GM23248 (cell line): ENCODE measurements around the gene RESP18. TPM values are rescaled to one million over a fixed set of nuclear protein-coding genes. Genes with fewer than 3 reads are reported as not detected.
A peak's percentile ranks its signal among the peaks of the same experiment; 100 is the strongest.

ENCODE experiments used
- DNase-seq: peaks from one replicate; pipeline ENCODE4 v3.0.0-alpha.2; 2015
- H2AFZ ChIP-seq: fragments of 200-600 bp; sonication (generic); 2 replicates; pipeline ENCODE4 v1.6.1; 2016; ENCODE audit warnings: antibody characterized with exemption
- H3F3A ChIP-seq: fragments of 200-600 bp; sonication (generic); 2 replicates; pipeline ENCODE4 v1.6.1; 2016; ENCODE audit warnings: mild to moderate bottlenecking, antibody characterized with exemption, mixed run types; ENCODE audit not compliant: insufficient read depth
- H3K27ac ChIP-seq: fragments of 200-600 bp; sonication (generic); 2 replicates; pipeline ENCODE4 v1.5.1; 2016; ENCODE audit warnings: mild to moderate bottlenecking
- H3K27me3 ChIP-seq: fragments of 200-600 bp; sonication (generic); replicated peaks from 2 replicates; pipeline ENCODE4 v1.6.1; 2016; ENCODE audit warnings: mild to moderate bottlenecking; ENCODE audit not compliant: insufficient read depth
- H3K36me3 ChIP-seq: fragments of 200-600 bp; sonication (generic); 2 replicates; pipeline ENCODE4 v1.6.1; 2016; ENCODE audit warnings: low read depth, mild to moderate bottlenecking
- H3K4me1 ChIP-seq: fragments of 200-600 bp; sonication (generic); 2 replicates; pipeline ENCODE4 v1.6.1; 2016; ENCODE audit warnings: mild to moderate bottlenecking; ENCODE audit not compliant: insufficient read depth
- H3K4me2 ChIP-seq: fragments of 200-600 bp; sonication (generic); one replicate; pipeline ENCODE4 v1.6.1; 2016; ENCODE audit warnings: mild to moderate bottlenecking; ENCODE audit not compliant: unreplicated experiment
- H3K4me3 ChIP-seq: fragments of 200-600 bp; sonication (generic); 2 replicates; pipeline ENCODE4 v1.5.1; 2016; ENCODE audit warnings: mild to moderate bottlenecking
- H3K79me2 ChIP-seq: fragments of 200-600 bp; sonication (generic); 2 replicates; pipeline ENCODE4 v1.6.1; 2016; ENCODE audit warnings: mild to moderate bottlenecking; ENCODE audit not compliant: insufficient read depth
- H3K9ac ChIP-seq: fragments of 200-600 bp; sonication (generic); 2 replicates; pipeline ENCODE4 v1.6.1; 2016; ENCODE audit warnings: mild to moderate bottlenecking
- H3K9me2 ChIP-seq: fragments of 200-600 bp; sonication (generic); 2 replicates; pipeline ENCODE4 v1.6.1; 2016; ENCODE audit warnings: mixed run types, mild to moderate bottlenecking, moderate library complexity; ENCODE audit not compliant: insufficient read depth
- H3K9me3 ChIP-seq: fragments of 200-600 bp; sonication (generic); one replicate; pipeline ENCODE4 v1.6.1; 2017; ENCODE audit warnings: low read depth
- H4K20me1 ChIP-seq: fragments of 200-600 bp; sonication (generic); 2 replicates; pipeline ENCODE4 v1.6.0; 2016; ENCODE audit not compliant: insufficient read depth
- EZH2 ChIP-seq: fragments of 200-600 bp; sonication (generic); IDR thresholded peaks from 2 replicates; pipeline ENCODE4 v1.6.1; 2018; ENCODE audit warnings: antibody characterized with exemption, mild to moderate bottlenecking; ENCODE audit not compliant: insufficient read depth, poor library complexity, severe bottlenecking
- EZH2phosphoT487 ChIP-seq: fragments of 200-600 bp; sonication (generic); IDR thresholded peaks from 2 replicates; pipeline ENCODE4 v1.6.1; 2018; ENCODE audit warnings: antibody characterized with exemption, moderate library complexity, mild to moderate bottlenecking, low read depth; ENCODE audit not compliant: insufficient read depth
- WGBS, 2 experiments: methylation state at CpG; one replicate each; pipeline ENCODE4 v1.1.6; 2015 to 2017; ENCODE audit warnings: low lambda C conversion rate in 2 of 2, low coverage in 1 of 2; ENCODE audit errors: missing lambda C conversion rate in 2 of 2; 5-methylcytosine and 5-hydroxymethylcytosine counted together
- in situ Hi-C: fragments of 300-500 bp; cut with MboI; formaldehyde crosslinking; loops from 2 replicates; pipeline ENCODE4 v1.15.0; 2020
- polyA plus RNA-seq: library from polyadenylated mRNA; unstranded; fragments of >200 nt; fragmentation: Nextera tagmentation; extraction: Ambion mirVana; gene quantifications from 2 replicates; pipeline ENCODE4 v1.2.1, GENCODE V29; 2016
- total RNA-seq: library from RNA; depleted of rRNA; stranded (reverse); fragments of >200 nt; shearing (Covaris generic); gene quantifications from 2 replicates; pipeline ENCODE4 v1.2.3, GENCODE V29; 2014

Gene RESP18
- total and polyA plus RNA-seq, 2 experiments from 2014 or later: not detected

DNA sequence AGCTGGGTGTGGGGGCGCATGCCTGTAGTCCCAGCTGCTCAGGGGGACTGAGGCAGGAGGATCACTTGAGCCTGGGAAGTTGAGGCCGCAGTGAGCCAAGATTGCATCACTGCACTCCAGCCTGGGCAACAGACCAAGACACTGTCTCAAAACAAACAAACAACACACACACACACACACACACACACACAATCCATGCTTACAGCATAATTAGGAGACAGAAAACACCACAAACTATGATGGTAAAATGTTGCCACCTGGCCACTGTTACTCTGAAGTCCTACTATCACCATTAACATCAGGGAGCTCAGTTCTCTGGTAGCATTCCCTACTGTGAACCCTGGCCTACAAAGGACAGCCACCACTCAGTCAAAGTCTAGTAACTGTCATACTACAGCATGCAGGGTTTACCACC is 36.9 kb upstream of the RESP18 start:
- no peak overlapping the region for H2AFZ ChIP-seq
- peak; percentile 41 for DNase-seq
- peak overlapping the region; percentile 89 for H3K27ac ChIP-seq

DNA sequence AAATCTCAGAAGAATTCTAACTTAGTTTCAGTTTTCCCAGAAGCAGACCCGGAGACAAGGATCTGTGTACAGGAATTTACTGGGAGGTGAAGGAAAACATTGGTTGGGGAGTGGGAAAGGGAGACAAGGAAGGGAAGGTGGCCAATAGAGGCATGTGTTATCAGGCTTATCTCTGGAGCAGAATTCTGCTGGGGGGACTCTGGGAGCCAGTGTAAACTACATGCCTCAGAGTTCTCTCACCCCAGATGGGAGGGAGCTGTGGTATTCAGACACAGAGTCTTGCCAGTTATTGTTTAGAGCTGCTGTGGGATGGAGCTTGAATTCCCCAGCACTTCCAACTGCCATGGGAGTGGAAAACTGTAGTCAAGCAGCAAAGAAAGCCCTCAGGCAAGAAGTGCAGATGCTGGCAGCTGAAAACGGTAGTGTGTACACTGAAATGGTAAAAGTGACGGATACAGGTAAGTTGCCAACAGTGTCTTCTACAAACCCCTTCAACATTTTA is 36.2 kb upstream of the RESP18 start:
- Histone ChIP-seq H3K4me2 (peak overlapping the region; percentile 95), H3K27ac (peak overlapping the region; percentile 89), H3K4me3 (peak overlapping the region; percentile 66), H3K4me1 (peaks cover 14% of the 10 kb centered on the region), H3F3A (peaks cover 15% of the 10 kb centered on the region), H3K27me3 (no peaks in the 10 kb centered on the region), H3K79me2 (no peaks in the 10 kb centered on the region), H3K36me3 (no peaks in the 10 kb centered on the region), H4K20me1 (no peaks in the 10 kb centered on the region), H3K9me2 (no peaks in the 10 kb centered on the region), H2AFZ (peak overlapping the region; percentile 61; the same call in 1 of the 2 replicates), H3K9ac (peak overlapping the region; percentile 67), H3K9me3 (no peaks in the 10 kb centered on the region)
- DNase-seq: peak; percentile 92
- no peak for TF ChIP-seq EZH2
- TF ChIP-seq EZH2phosphoT487: no peak
- in situ Hi-C loops: no loop called here
- 11 to 14% methylated on average over 3 of the region's 3 CpGs for WGBS, 2 experiments

More for the DNA sequence above, 36.9 kb upstream of the RESP18 start:
- Histone ChIP-seq H3K9ac (peak overlapping the region; percentile 67), H3K27me3 (no peaks in the 10 kb centered on the region), H3K4me3 (peak overlapping the region; percentile 66), H3K9me3 (no peaks in the 10 kb centered on the region), H3K4me2 (peak overlapping the region; percentile 95), H3K79me2 (no peaks in the 10 kb centered on the region), H4K20me1 (no peaks in the 10 kb centered on the region), H3K4me1 (peaks cover 14% of the 10 kb centered on the region), H3F3A (peaks cover 13% of the 10 kb centered on the region; the same call in 1 of the 2 replicates), H3K36me3 (no peaks in the 10 kb centered on the region), H3K9me2 (no peaks in the 10 kb centered on the region)
- in situ Hi-C loops: no loop called here
- TF ChIP-seq EZH2 (no peak), EZH2phosphoT487 (no peak)
- 0 to 3% methylated on average over 2 of the region's 2 CpGs for WGBS, 2 experiments

DNA sequence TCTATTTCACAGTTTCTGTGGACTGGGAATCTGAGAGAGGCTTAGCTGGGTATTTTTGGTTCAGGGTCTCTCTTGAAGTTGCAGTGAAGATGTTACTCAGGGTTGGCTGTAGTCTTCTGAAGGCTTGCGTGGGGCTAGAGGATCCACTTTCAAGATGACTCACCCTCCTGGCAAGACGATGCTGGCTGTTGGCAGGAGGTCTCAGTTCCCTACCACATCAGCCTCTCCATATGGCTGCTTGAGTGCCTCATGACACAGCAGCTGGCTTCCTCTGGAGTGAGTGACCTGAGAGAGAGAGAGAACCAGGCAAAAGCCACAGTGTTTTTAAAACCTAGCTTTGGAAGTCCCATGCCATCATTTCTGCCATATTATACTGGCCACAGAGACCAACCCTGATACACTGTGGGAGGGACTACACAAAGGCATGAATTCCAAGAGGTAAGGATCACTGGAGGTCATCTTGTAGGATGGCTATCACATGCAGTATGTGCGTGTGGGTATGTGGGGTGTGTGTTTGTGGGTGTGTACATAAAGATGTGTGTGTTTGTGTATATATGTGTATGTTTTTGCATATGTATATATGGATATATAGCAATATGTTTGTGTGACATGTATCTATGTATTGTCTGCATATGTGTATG is 30.1 kb upstream of the RESP18 start:
- Histone ChIP-seq H3K4me2 (peak overlapping the region; percentile 45), H3K79me2 (no peaks in the 10 kb centered on the region), H3K4me1 (peaks cover 16% of the 10 kb centered on the region), H3K4me3 (no peak overlapping the region), H3K27ac (peak overlapping the region; percentile 61), H3F3A (peaks cover 18% of the 10 kb centered on the region), H3K36me3 (no peaks in the 10 kb centered on the region), H3K9me2 (no peaks in the 10 kb centered on the region), H4K20me1 (no peaks in the 10 kb centered on the region), H3K9ac (no peak overlapping the region), H3K9me3 (no peaks in the 10 kb centered on the region), H3K27me3 (peaks cover 15% of the 10 kb centered on the region), H2AFZ (no peak overlapping the region)
- in situ Hi-C loops: no loop called here
- 29% methylated on average over 3 of the region's 3 CpGs for WGBS, 2 experiments
- DNase-seq: peak; percentile 99
- TF ChIP-seq EZH2 (no peak), EZH2phosphoT487 (no peak)

DNA sequence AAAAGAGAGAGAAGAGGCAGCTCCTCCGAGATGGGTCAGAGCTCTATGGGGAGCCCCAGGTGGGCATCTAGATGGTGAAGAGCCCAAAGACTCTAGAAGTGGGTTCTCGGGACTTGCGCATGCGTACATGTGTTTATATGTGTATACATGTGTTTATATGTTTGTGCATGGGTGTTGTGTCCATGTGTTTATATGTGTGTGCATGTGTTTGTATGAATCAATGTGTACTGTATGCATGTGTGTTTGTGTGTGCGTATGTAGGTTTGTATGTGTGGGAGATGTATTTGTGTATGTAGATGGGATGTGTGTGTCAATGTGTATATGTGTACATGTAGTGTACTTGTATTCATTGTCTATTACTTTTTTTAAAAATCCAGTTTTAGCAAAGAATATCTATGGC is 29.5 kb upstream of the RESP18 start:
- H3K79me2 ChIP-seq: no peaks in the 10 kb centered on the region
- H3K27me3 ChIP-seq: peaks cover 18% of the 10 kb centered on the region
- H3K9ac ChIP-seq: no peak overlapping the region
- H3K9me3 ChIP-seq: no peaks in the 10 kb centered on the region
- H3K36me3 ChIP-seq: no peaks in the 10 kb centered on the region
- H2AFZ ChIP-seq: no peak overlapping the region
- DNase-seq: no peak
- H4K20me1 ChIP-seq: no peaks in the 10 kb centered on the region
- H3F3A ChIP-seq: peaks cover 18% of the 10 kb centered on the region
- H3K27ac ChIP-seq: peak overlapping the region; percentile 45; the same call in 1 of the 2 replicates
- no peaks in the 10 kb centered on the region for H3K9me2 ChIP-seq
- in situ Hi-C loops: no loop called here
- WGBS, 2 experiments: 98 to 99% methylated on average over 5 of the region's 5 CpGs
- peak overlapping the region; percentile 45 for H3K4me2 ChIP-seq
- H3K4me3 ChIP-seq: no peak overlapping the region
- peaks cover 16% of the 10 kb centered on the region for H3K4me1 ChIP-seq
- no peak for TF ChIP-seq EZH2
- TF ChIP-seq EZH2phosphoT487: no peak
